Measurements from ENCODE around the gene PINK1.
"Not testable (repeated sequence)": the region's sequence is repeated elsewhere in the genome, so short reads cannot be mapped to it uniquely, and the experiment has no call there.

The PINK1 gene

DNA sequence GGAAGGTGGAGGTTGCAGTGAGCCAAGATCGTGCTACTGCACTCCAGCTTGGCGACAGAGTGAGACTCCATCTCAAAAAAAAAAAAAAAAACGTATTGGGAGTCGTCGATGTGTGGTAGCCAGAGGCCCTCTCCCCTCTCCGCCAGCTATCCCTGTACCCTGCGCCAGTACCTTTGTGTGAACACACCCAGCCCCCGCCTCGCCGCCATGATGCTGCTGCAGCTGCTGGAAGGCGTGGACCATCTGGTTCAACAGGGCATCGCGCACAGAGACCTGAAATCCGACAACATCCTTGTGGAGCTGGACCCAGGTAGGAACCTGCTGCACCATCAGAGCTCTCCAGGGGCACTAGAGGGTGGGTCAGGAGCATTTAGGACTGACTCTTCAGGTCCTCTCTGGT is 12.2 kb downstream of the PINK1 start:
- no peak for DNase-seq (ENCODE audit: low spot score)

GRCh38 chr1:20648438-20648837 is 15.2 kb downstream of the PINK1 start:
- DNase-seq (ENCODE audit: low spot score), result no peak

GRCh38 chr1:20648946-20649345 is 15.7 kb downstream of the PINK1 start:
- DNase-seq (ENCODE audit: low spot score), result no peak

- DNase-seq (ENCODE audit: low spot score), result no peak
Measured at GRCh38 chr1:20652300-20652699, 19.0 kb downstream of the PINK1 start.

GRCh38 chr1:20654104-20654690 is 20.9 kb downstream of the PINK1 start:
- DNase-seq (ENCODE audit: low spot score), result no peak

DNA sequence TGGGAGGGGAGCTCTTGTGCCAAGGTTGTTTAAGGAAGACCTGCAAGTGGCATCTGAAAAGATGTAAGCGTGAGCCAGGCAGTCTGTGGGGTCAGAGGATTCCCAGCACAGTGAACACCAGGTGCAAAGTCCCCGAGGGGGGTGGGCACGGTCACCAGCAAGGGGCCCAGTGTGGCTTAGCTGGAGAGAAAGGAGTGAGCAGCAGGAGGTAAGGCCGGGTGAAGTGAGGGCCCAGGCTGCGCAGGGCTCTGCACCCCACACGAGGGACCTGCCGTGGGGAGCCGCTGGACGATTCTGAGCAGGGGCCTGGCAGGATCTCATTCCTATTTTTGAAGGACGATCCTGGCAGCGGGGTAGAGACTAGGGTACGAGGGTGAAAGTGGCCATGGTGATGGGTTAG is 23.8 kb downstream of the PINK1 start:
- no peak for DNase-seq (ENCODE audit: low spot score)

- no peak for DNase-seq (ENCODE audit: low spot score)
Measured at GRCh38 chr1:20658166-20658915, 25.1 kb downstream of the PINK1 start.

DNA sequence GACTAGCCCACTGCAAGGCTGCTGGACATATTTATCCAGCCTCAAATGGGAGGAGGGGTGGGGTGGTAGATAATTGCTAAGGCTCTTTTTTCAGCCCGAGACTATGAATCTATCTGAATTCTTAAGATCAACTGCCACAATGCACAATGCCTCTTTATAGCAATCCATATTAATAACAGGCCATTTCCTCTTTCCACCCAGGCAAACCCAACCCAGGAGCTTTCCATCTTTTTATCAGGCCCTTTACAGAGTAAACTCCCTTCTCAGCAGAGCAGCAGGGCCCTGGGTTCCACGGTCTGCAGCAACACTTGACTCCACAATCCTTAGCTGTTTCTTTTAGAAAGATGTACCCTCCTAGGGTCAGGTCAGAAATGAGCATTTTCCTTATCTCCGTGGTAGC is 27.1 kb downstream of the PINK1 start:
- no peak for DNase-seq (ENCODE audit: low spot score)

DNA sequence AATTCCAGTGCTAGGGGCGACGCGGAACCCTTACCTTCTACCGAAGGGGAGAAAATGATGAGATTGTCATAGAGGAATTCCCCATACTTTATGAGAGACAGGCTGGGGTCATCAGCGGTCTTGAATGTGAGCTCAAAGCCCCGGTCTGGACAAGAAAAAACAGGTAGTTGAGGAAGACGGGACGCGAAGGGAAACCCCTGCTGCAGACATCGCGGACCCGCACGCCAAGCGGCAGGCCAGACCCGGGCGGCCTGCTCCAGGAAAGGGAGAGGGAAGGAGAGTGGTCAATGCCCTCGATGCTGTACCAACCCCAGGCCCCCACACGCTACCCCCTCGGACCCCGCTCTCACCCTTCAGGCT is 27.6 kb downstream of the PINK1 start:
- DNase-seq (ENCODE audit: low spot score), result no peak

DNA sequence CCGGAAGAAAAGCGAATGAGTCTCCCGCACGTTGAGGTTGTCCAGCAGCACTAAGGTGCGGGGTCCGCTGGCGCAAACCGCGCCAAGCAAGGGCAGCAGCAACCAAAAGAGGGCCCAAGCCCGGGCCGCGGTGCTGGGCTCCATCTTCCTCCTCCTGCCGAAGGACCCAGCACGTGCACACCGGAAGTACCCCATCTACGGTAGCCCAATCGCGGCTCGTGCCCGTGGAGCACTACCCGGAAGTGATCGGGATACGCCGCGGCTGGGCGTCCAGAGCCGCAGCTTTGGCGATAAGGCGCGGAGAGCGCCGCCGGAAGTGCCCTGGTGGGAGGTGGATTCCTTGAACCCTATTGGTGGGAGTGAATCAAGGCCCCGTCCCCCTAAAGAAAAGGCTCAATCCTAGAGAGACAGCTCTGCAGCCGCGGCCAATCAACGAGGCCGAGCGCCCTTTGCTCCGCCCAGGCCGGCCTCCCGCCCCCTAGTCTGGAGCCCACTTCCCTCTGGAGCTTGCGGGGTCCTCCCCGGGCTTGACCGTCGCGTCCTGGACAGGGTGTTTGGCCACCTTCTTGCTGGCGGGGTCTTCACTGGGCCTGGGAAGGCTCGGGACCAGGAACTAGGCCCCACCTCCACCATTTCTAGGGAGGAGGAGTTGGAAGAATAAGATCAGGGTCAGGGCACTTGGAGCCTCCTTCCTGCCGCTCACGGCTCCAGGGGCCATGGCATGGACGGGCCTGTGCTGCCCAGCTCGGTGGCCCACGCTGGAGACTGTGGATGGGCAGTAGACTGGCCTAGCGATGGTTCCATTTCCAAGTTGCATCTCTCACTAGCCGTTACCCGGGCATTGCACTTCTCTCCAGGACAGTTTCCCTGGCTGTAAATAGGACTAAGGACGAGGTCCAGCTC is 28.2 kb downstream of the PINK1 start, which contains the start of gene DDOST:
DDOST (minus strand) TSS at position 163 of the 903 bp plus-strand sequence; CDS start at position 144, 19 bp downstream.
- DNase-seq (ENCODE audit: low spot score), result peak; percentile 94

GRCh38 chr1:20662110-20662475 is 28.8 kb downstream of the PINK1 start:
- DNase-seq (ENCODE audit: low spot score), result no peak

DNA sequence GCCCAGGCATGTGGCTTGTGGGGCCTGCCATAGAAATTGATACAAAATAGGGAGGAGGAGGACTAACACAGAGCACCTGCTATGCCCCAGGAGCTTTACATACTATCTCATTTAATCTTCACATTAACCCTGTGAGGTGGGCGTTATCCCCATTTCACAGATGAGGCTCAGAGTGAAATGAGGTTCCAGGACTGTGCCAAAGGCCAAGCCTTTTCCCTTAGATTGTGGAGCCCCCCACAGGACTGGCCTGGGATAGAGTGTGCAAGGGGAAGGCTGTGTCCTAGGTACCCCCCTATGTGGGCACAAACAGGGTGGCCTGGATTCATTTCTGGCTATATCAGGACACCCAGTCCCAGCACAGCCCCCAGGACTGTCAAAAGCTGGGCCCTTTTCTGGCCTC is 30.1 kb downstream of the PINK1 start:
- no peak for DNase-seq (ENCODE audit: low spot score)

DNA sequence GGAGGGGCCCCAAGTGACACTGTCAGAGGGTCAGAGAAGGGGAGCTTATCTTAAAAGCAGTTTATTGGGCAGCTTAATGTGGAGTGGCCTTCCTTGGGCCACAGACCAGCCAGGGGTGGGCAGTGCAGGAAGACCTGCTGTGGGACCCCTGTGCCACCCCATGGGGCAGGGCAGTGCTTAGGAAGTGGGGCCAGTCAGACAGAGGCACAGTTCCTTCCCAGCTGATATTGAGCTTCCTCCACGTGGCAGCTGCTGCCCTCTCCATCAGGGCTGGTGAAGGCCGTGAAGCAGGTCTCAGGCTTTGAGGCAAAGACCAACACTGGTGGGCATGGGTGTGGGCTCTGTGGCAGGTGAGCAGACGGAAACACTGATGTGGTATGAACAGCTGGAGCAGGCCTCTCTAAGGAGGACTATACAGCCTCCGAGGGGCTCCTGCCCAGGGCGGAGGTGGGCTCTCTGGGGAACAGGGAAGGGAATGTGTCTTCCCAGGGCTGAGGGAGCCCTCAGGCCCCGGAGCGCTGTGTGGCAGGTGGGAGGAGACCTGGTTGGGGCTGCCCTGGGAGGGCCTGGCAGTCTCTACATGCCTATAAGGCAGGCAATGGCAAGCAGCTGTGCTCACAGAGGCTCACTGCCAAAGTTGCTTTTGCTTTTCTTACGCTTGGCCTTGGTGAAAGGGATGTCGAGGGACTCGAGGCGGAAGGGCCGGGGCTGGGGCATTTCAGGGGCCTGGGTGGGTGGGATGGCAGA is 30.9 kb downstream of the PINK1 start:
- no peak for DNase-seq (ENCODE audit: low spot score)

GRCh38 chr1:20665726-20666125 is 32.5 kb downstream of the PINK1 start:
- no peak for DNase-seq (ENCODE audit: low spot score)

DNA sequence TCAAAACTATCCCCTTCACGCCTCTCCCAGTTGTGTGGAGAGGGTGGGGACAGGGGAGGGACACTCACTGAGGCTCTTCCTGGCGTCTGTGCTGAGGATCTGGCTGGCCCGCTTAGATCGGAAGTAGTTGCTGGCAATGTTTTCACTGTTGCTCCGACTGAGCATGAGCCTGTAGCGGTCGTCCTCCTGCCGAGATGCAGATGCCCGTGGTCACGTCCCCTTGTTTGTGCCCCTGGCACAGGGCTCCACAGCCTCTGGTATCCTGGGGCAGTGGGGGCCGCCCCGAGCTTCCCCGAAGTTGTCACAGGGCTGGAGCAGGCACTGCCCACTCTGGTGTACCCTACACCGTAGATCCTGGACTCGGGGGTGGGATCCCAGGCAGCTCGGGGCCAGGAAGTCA is 32.9 kb downstream of the PINK1 start:
- no peak for DNase-seq (ENCODE audit: low spot score)

DNA sequence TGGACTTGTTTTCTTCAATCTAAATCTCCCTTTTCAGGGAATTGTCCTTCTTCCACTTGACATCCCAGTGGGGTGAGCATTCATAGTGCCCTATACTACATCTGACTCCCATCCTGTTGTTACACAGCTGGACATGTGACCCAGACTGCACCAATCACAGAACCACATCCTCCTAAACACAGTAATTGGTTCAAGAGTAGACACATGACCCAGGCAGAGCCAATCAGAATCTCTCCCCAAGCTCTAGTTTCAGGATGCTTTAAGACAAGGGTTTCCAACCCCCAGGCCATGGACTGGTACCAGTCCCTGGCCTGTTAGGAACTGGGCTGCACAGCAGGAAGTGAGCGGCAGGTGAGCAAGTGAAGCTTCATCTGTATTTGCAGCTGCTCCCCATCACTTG is 33.5 kb downstream of the PINK1 start:
- DNase-seq (ENCODE audit: low spot score), result peak; percentile 29

DNA sequence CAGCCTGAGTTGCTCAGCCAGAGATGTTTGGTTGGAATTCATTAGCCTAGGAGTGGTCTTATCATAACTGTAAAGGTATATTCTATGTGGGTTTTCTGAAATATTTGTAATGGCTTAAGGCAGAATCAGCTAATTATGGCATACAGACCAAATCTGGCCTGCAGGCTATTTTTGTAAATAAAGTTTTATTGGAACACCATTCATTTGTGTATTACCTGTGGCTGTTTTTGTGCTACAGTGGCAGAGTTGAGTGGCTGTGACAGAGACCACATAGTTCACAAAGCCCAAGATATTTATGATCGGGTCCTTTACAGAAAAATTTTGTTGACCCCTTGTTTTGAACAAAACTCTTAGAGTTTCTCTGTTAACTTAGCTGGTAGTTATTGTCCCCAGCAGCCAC is 35.3 kb downstream of the PINK1 start:
- no peak for DNase-seq (ENCODE audit: low spot score)

DNA sequence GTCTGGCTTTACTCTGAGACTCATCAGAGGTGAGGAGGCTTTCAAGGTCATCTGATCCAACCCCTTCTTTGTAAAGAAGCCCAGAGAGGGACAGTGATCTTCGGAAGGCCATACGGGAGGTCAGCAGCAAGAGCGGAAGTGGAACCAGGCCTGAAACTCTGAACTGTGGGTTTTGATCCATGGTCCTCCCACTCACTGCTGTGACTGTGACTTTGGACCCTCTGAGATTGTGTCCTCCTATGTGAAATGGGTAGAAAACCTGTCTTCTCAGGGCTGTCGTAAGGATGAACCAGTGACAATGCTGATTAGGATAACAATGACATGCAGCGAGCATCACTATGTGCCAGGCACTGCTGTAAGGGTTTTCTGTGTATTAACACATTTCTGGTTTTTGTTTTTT is 37.7 kb downstream of the PINK1 start:
- no peak for DNase-seq (ENCODE audit: low spot score)

- no peak for DNase-seq (ENCODE audit: low spot score)
Measured at GRCh38 chr1:20672265-20672632, 39.0 kb downstream of the PINK1 start.

- not testable (repeated sequence) for DNase-seq (ENCODE audit: low spot score)
Measured at GRCh38 chr1:20673626-20674025, 40.4 kb downstream of the PINK1 start.

DNA sequence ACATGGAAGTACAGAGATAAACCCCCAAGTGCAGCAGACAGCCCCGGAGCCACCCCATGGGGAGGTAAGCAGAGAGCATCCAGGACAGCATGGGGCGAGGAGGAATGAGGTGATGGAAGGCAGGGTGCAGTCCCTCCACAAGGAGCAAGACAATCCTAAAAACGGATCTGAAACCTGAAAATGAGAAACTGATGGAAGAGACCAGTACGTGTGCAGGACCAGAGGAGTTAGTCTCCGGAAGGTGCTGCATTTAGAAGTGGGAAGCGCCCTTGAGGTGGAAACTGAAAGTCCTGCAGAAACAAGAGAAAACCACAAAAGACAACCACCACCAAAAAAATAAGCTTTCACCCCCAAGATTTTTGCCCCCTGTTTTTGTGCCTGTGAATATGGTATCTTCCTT is 45.3 kb downstream of the PINK1 start:
- no peak for DNase-seq (ENCODE audit: low spot score)

DNA sequence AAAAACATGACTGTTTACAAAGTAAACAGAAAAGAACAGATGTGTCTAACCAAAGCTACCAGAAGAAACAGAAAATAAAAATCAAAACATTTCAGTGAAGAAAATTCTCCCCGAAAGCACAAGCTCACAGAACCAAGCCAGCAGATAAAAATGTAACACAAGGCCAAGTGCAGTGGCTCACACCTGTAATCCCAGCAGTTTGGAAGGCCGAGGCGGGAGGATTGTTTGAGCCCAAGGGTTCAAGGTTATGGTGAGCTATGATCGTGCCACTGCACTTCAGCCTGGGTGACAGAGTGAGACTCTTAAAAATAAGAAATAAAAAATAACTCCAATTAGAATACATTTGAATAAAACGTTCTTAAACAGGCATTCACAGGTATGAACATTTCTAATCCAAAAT is 47.0 kb downstream of the PINK1 start:
- DNase-seq (ENCODE audit: low spot score), result no peak

Data from HuH-7.5 (cell line).